ENCODE data around the gene ERCC5.

GRCh38 chr13:102903659-102904407, 58.0 kb downstream of the ERCC5 start:
- TF ChIP-seq CTCF (optimal IDR thresholded peaks at IDR 0.05 in 1 of 3, IDR thresholded peaks at IDR 0.05 in 1 of 3, conservative IDR thresholded peaks at IDR 0.05 in 1 of 3; ENCODE audit: extremely low read depth in 1 of 3, insufficient read depth in 2 of 3, low read length in 3 of 3) = peak in 2 of 3 experiments; percentile 42 to 43
- TF ChIP-seq EZH2 (IDR thresholded peaks at IDR 0.05; ENCODE audit: low read length) = no peak

Measured in keratinocyte (primary cell).